ENCODE measurements around the gene ZNF862.

- TF ChIP-seq CTCF (conservative IDR thresholded peaks at IDR 0.05; ENCODE audit: low read depth, low read length) (no peak), EZH2 (IDR thresholded peaks at IDR 0.05; ENCODE audit: borderline replicate concordance, low read depth, low read length, poor library complexity, severe bottlenecking) (no peak)
These were observed 11.0 kb downstream of the ZNF862 start for GRCh38 chr7:149849174-149849573.
